Measurements from ENCODE around the gene NBPF6.
"Not testable (repeated sequence)": the region's sequence is repeated elsewhere in the genome, so short reads cannot be mapped to it uniquely, and the experiment has no call there.

- TF ChIP-seq, protein P1, sequence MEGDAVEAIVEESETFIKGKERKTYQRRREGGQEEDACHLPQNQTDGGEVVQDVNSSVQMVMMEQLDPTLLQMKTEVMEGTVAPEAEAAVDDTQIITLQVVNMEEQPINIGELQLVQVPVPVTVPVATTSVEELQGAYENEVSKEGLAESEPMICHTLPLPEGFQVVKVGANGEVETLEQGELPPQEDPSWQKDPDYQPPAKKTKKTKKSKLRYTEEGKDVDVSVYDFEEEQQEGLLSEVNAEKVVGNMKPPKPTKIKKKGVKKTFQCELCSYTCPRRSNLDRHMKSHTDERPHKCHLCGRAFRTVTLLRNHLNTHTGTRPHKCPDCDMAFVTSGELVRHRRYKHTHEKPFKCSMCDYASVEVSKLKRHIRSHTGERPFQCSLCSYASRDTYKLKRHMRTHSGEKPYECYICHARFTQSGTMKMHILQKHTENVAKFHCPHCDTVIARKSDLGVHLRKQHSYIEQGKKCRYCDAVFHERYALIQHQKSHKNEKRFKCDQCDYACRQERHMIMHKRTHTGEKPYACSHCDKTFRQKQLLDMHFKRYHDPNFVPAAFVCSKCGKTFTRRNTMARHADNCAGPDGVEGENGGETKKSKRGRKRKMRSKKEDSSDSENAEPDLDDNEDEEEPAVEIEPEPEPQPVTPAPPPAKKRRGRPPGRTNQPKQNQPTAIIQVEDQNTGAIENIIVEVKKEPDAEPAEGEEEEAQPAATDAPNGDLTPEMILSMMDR (IDR thresholded peaks at IDR 0.05): not testable (repeated sequence)
- not testable (repeated sequence) for TF ChIP-seq EZH2 (IDR thresholded peaks at IDR 0.05; ENCODE audit: borderline replicate concordance, insufficient read depth, low read depth, low read length, poor library complexity, severe bottlenecking)
Measured at GRCh38 chr1:108420129-108420528, 30.0 kb upstream of the NBPF6 start.
